CMK (cell line): Measurements from ENCODE around the gene MLYCD.

Experiments used
- DNase-seq: peaks from one replicate; pipeline ENCODE4 v3.0.0-alpha.2; 2010; ENCODE audit warnings: low read depth

Gene MLYCD

GRCh38 chr16:83898463-83899271 lies at the start of gene MLYCD:
Gene MLYCD (plus strand): TSS chr16:83899115. CDS start chr16:83899145, 30 bp downstream.
- peak; percentile 46 for DNase-seq

GRCh38 chr16:83849421-83849820 lies 49.5 kb upstream of the MLYCD start:
- DNase-seq = no peak

- no peak for DNase-seq
Measured at GRCh38 chr16:83850947-83851346, 48.0 kb upstream of the MLYCD start.

GRCh38 chr16:83851473-83851872 lies 47.4 kb upstream of the MLYCD start:
- no peak for DNase-seq

- DNase-seq = no peak
Measured at GRCh38 chr16:83852774-83853173, 46.1 kb upstream of the MLYCD start.

- DNase-seq = no peak
Measured at GRCh38 chr16:83853834-83854233, 45.1 kb upstream of the MLYCD start.

GRCh38 chr16:83854420-83854819 lies 44.5 kb upstream of the MLYCD start:
- no peak for DNase-seq

GRCh38 chr16:83856792-83857191 lies 42.1 kb upstream of the MLYCD start:
- no peak for DNase-seq

- no peak for DNase-seq
Measured at GRCh38 chr16:83859265-83859664, 39.6 kb upstream of the MLYCD start.

- no peak for DNase-seq
Measured at GRCh38 chr16:83862661-83863060, 36.3 kb upstream of the MLYCD start.

- no peak for DNase-seq
Measured at GRCh38 chr16:83863682-83864081, 35.2 kb upstream of the MLYCD start.

GRCh38 chr16:83870830-83871229 lies 28.1 kb upstream of the MLYCD start:
- DNase-seq = no peak

GRCh38 chr16:83878838-83879237 lies 20.1 kb upstream of the MLYCD start:
- DNase-seq = no peak

GRCh38 chr16:83882163-83882885 lies 16.6 kb upstream of the MLYCD start:
- DNase-seq = no peak

GRCh38 chr16:83886199-83886971 lies 12.5 kb upstream of the MLYCD start:
- no peak for DNase-seq

- DNase-seq = no peak
Measured at GRCh38 chr16:83887080-83887479, 11.8 kb upstream of the MLYCD start.

GRCh38 chr16:83887564-83887963 lies 11.4 kb upstream of the MLYCD start:
- no peak for DNase-seq

- DNase-seq = peak; percentile 27
Measured at GRCh38 chr16:83888672-83889044, 10.3 kb upstream of the MLYCD start.

GRCh38 chr16:83890359-83890758 lies 8.6 kb upstream of the MLYCD start:
- DNase-seq = no peak

GRCh38 chr16:83891742-83892141 lies 7.2 kb upstream of the MLYCD start:
- no peak for DNase-seq

GRCh38 chr16:83895243-83895642 lies 3.7 kb upstream of the MLYCD start:
- no peak for DNase-seq

GRCh38 chr16:83895942-83896341 lies 3.0 kb upstream of the MLYCD start:
- no peak for DNase-seq
